Fibroblast of villous mesenchyme (primary cell): Measurements from ENCODE around the gene TENT4A. TPM values are rescaled to one million over a fixed set of nuclear protein-coding genes. Genes with fewer than 3 reads are reported as not detected.

Experiments used
- DNase-seq: peaks from one replicate; pipeline ENCODE4 v3.0.0-alpha.2; 2010; ENCODE audit warnings: low read depth
- H3K4me3 ChIP-seq: 2 replicates; pipeline ENCODE4 v1.5.1; 2011; ENCODE audit warnings: low read depth, mild to moderate bottlenecking, low read length
- CTCF ChIP-seq: IDR thresholded peaks from 2 replicates; pipeline ENCODE4 v1.5.1; 2012; ENCODE audit warnings: low read depth, mild to moderate bottlenecking, low read length; ENCODE audit not compliant: insufficient read depth
- total RNA-seq: library from RNA; depleted of rRNA; stranded (reverse); fragments of >200 nt; gene quantifications from 2 replicates; pipeline ENCODE4 v1.2.3, GENCODE V29; 2012

TENT4A gene
- total RNA-seq, 1 donor, result 23.3 TPM

- no peak overlapping the region for H3K4me3 ChIP-seq
- TF ChIP-seq CTCF, result no peak
- DNase-seq, result no peak
Measured at GRCh38 chr5:6699357-6699756, 13.9 kb upstream of the TENT4A start.

GRCh38 chr5:6700074-6700684 lies 13.1 kb upstream of the TENT4A start:
- no peak for TF ChIP-seq CTCF
- no peak for DNase-seq
- no peak overlapping the region for H3K4me3 ChIP-seq

GRCh38 chr5:6700685-6701355 lies 12.4 kb upstream of the TENT4A start:
- DNase-seq, result no peak
- TF ChIP-seq CTCF, result no peak

GRCh38 chr5:6701491-6701890 lies 11.7 kb upstream of the TENT4A start:
- H3K4me3 ChIP-seq, result no peak overlapping the region
- DNase-seq, result no peak
- TF ChIP-seq CTCF, result no peak

More at GRCh38 chr5:6700685-6701355, 12.4 kb upstream of the TENT4A start:
- no peak overlapping the region for H3K4me3 ChIP-seq

- no peak for TF ChIP-seq CTCF
- no peak overlapping the region for H3K4me3 ChIP-seq
- DNase-seq, result no peak
Measured at GRCh38 chr5:6702633-6703032, 10.6 kb upstream of the TENT4A start.

- peak; percentile 72 for DNase-seq
- TF ChIP-seq CTCF, result no peak
- H3K4me3 ChIP-seq, result no peak overlapping the region
Measured at GRCh38 chr5:6703806-6704205, 9.4 kb upstream of the TENT4A start.
